ENCODE results near the gene LSM7.

The LSM7 gene

DNA sequence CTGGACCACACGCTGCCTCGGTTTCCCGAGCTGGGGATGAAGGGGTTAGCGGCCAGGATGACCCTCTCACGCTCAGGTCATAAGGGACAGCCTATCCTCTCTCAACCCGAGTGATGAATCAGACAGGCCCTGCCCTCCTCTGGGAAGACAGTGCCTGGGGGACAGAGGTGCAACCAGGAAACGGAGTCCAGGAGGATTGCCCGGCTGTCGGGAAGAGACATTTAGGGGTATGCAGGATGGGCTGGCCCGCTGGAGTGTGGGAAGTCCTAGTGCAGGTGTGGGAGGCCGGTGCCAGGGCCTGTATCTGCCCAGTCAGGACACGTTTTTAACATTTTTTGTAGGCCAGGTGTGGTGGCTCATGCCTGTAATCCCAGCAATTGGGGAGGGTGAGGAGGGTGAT is 8.3 kb downstream of the LSM7 start:
- no peak for DNase-seq

DNA sequence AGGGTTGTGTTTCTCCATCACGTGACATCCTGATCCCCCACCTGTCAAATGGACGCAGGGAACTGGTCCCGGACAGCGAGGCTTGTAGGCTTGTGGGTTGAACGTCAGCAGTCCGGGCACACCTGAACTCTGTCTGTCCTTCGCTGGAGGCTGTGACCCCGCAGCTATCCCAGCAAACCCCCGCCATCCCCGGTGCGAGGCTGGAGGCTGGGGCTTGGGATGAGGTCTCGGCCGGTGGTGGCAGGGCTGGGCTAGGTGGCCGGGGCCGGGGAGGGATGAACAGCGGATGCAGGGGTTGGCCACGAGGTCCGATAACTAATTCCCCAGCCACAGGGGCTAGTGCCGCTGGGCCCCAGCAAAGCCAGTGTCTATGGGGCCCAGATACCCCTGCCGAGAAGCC is 8.8 kb downstream of the LSM7 start:
- no peak for DNase-seq

DNA sequence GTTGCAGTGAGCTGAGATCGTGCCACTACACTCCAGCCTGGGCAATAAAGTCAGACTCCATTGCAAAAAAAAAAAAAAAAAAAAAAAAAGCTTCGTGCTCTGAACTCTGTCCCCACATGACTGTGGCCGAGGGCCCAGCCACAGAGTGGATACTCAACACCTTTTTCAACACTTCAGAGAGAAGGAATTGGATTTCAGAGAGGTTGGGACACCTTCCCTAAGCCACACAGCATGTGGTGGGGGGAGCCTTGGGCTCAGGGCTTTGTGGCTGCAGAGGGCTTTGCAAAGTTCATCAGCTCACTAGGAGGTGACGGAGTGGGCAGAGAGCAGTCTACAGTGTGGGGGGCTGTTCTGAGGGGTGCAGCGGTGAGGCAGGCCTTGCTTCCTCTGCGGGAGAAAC is 9.5 kb downstream of the LSM7 start:
- DNase-seq, result no peak

DNA sequence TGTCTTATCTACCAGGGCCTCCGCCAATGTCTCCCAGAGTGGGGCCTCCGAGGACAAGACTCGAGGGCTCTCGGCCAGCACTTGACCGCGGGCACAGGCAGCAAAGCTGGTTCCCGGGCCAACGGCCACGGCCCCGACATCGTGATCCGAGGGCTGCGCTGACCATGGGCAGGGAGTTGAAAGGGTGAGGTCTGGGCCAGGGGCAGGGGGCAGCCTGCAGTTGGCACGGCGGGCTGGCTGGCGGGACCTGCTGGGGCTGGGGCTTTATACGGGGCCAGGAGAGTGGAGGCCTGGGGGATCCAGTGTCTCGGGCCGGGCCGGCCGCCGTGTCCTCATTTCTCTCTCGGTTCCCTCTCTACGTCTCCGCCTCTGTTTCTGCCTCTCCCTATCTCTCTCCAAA is 10.6 kb downstream of the LSM7 start:
- DNase-seq, result no peak

DNA sequence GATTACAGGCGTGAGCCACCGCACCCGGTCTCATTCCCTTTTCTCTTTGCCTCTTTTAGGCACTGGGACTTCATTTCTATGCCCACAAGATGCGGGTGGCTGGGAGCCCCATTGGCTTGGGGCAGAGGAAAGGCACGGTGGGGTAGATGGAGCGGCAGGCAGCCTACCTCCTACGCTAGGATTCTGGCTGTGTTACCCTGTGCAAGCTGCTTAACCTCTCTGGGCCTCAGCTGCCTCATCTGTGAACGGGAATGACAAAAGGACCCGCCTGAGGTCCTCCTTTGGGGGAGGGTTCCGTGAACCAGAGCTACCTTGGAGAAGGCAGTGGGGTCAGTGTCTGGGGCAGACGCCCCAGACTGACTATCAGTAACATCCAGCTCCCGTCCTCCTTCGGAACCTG is 11.1 kb downstream of the LSM7 start:
- DNase-seq, result no peak

DNA sequence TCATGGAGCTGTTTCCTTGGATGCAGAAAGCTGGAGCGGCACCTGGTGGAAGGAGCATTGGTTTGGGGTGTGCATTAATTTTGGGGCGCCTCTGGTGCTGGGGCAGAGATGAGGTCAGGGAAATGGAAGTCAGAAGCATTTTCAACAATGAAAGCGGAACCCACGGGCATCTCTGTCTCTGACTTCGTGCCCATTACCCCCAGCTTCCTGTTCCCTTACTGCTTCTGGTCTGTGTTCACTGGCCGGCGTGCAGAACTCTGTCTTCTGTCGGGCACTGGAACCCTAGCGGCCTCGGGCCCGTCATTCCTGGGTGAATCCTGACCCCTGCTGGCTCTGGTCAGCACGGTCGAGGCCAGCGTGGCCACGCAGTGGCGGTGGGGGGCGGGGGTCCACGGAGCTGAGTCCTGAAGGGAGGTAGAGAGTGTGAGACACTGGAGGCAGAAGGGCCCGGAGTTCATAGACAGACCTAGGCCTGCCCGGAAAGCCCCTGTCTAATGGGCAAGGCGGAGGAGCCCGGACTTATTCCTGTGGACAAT is 12.5 kb downstream of the LSM7 start:
- DNase-seq, result peak; percentile 50

DNA sequence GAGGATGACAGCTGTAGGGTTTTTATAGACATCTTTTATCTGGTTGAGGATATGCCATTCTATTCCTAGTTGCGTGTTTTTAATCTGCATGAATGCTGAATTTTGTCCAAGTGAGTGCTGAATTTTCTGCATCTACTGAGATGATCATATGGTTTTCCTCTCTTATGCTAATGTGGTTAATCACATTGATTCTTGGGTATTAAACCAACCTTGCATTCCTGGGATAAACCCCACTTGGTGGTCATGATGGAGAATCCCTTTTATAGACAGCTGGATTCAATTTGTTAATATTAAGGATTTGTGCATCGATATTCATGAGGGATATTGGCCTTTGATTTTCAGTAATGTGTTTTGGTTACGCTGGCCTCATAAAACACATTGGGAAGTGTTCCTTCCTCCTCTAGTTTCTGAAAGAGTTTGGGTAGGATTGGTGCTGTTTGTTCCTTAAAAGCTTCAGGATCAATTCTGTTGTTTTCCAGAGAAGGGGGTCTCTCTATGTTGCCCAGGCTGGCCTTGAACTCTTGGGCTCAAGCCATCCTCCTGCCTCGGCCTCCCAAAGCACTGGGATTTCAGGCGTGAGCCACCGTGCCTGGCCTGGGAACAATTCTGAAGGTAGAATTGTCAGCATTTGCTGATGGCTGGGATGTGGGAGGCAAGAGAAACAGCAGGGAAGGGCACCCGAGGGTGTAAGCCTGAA is 13.1 kb downstream of the LSM7 start:
- DNase-seq, result no peak

DNA sequence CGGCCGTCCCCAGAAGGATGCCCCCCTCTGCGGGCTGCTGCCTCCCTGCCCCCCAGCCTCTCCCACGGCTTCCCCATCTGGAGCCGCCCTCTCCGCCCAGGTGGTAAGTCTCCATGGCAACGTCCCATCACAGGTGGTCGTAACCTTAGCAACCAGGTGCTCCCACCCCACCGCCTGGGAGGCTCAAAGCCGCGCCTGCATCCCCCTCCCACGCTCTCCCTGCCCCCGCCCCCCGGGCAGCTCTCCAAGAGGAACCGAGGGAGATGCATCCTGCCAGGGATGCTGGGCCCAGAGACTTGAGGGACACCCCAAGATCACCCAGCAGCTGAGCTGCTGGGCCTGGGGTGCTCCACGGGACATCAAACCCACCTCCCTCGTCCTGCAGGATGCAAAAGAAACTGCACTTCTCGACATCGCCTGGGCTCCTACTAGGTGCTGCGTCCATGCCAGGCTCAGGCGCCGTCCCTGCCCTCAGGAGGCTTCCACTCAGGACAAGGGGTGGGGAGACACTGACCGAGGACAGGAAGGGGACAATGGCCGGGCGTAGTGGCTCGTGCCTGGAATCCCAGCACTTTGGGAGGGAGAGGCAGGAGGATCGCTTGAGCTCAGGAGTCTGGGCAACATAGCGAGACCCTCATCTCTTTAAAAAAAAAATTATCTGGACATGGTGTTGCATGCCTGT is 15.4 kb downstream of the LSM7 start:
- DNase-seq, result no peak

DNA sequence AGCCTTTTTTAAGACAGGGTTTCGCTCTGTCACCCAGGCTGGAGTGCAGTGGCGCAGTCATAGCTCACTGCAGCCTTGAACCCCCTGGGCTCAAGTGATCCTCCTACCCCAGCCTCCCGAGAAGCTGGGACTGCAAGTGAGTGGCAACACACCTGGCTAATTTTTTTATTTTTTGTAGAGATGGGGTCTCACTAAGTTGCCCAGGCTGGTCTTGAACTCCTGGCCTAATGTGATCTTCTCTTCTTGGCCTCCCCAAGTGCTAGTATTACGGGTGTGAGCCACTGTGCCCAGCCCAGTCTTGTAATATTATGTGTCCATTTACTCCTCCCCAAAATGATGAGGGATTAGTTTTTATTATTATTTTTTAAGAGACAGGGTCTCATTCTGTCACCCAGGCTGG is 17.3 kb downstream of the LSM7 start:
- DNase-seq, result no peak

DNA sequence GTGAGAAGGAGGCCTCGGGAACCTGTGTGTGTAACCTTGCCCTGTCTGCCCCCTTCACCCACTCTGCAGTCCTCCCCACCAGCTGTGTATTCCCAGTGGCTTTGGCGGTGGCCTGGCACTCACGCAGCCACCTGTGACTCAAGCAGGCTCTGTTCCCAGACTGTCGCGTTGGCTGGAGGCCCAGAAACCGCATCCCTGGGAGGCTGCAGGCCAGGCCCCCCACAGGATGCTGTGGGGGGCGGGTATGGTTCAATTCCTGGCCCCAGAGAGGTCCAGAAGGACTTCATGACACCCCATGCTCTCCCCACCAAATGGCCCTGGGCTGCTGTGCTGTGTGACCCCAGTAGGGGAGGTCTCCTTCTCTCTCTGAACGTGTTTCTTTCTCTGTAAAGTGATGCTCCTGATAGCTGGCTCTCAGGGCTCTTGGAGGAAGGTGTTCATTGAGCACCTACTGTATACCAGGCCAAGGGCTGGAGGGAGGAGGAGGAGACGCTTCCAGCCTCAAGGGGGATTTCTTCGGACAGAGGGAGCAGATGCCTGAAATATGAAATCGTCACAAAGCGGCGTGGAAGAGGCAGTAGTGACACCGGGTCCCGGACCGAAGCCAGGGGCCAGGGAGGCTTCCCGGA is 18.5 kb downstream of the LSM7 start:
- peak; percentile 69 for DNase-seq

DNA sequence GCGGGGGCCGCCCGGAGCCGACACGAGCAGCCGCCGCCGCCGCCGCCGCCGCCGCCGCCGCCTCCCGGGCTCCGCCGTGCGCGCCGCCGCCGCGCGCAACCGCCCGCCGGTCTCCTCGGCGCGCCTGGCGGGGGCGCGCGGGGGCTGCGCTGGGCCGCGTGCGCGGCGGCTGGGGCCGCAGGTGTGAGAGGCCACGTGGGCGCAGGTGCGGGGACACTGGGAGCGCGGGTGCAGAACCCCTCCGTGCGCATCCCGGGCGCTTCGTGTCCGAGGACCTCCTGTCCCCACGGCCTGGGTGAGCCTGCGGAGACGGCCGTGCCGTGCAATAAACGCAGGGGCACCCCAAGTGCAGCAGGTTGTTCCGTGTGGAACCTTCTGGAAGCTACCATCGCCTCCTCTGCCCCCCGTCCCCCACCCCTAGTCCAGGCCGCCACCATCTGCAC is 20.3 kb downstream of the LSM7 start, which contains the start of gene LINGO3:
Gene LINGO3 (minus strand): TSS at position 41 of the 443 bp plus-strand sequence. CDS start 16,378 bp downstream, outside the sequence.
- DNase-seq, result no peak

DNA sequence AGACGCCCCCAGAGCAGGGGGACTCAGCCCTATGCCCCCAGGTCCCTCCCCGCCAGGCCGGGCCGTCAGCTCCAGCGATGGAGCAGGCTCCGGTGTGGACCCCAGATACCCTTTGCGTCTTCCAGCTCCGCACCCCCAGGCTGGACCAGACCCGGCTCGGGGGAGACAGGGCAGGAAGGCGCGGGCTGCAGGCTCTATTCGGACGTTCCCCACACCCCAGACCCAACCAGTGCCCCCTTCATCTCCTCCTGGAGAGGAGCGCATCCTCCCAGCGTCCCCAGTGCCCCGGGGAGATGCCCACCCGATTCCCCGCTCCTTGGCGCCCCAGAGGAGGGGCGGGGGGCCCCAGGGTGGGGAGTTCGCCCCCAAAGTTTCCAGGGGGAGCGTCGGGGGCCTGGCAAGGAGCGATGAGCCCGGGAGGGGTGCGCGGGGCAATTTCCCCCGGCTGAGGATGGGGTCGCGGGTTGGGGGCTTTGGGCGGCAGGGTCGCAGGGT is 20.8 kb downstream of the LSM7 start:
- no peak for DNase-seq

DNA sequence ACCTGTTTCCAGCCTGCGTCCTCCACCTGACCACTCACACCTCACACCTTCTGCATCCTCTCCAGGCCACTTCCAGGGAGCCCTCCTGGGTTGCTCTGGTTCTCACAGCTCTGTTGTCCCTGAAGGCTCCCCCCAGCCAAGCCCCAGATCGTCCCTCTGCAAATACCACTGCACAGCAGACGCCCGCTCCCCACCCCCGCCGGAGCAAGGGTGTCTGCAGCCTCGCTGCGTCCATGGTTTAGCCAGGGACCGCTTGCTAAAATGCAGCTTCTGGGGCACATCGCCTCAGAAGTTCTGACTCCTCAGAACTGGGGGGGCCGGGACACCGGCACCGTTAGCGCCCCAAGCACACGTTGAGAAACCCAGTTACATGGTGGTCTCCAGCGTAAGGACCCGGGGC is 21.4 kb downstream of the LSM7 start:
- DNase-seq, result no peak

DNA sequence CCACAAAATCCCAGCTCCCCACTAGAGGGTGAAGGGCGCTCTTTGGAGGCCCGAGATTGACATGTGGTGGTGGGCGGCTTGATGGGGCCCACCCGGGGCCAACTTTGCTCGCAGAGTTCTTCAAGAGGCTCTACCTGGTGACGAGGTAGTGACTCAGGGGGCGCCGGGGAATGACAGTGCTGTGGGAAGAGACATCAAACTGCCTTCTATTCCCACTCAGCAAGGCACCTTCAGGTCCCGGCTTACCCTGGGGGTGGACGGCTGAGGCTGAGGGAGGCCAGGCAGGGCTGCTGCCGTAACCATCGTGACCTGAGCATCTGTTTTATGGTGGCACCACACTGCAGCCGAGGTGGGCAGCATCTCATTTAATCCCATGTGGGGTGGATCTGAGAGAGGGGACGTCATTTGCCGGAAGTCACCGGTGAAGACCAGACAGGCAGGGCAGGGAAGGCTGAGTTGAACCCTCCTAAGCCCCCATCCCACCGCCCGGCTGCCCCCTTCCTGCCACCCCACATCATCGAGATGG is 22.0 kb downstream of the LSM7 start:
- no peak for DNase-seq

DNA sequence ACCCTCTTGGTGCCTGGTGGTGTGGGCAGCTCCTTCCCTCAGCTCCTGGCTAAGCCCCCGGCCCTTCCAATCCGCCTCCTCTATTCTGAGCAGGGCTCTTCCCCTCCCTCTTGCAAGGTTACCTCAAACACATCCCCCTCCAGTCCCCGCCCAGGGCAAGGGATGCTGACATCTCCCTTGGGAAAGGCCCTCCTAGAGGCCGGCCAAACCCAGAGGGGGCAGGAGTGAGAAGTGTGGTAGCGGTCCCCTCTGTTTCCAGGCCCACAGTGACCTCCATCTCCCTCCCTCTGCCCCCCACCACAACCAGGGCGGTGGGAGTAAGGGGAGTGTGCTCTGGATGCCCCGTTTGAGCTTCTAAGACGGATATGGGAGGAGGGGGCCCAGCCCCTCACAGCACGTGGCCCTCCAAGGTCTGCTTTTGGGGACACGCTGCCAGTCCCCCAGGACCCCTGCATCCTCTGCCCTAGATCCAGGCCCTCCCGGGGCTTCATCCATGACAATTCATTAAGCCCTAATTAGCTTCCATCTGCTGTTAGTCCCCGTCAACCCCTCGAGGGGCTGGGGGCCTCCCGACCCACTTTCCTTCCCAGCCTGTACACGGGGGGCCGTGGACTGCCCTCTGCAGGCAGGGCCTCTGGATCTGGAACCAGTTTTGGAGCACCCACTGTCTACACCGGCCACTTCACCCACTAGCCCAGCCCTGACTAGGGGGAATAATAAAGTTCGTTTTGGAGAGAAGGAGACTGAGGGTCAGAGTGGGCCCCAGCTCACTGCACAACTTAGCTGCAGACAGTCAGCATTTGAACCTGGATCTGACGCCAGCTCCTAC is 22.7 kb downstream of the LSM7 start:
- DNase-seq, result no peak

DNA sequence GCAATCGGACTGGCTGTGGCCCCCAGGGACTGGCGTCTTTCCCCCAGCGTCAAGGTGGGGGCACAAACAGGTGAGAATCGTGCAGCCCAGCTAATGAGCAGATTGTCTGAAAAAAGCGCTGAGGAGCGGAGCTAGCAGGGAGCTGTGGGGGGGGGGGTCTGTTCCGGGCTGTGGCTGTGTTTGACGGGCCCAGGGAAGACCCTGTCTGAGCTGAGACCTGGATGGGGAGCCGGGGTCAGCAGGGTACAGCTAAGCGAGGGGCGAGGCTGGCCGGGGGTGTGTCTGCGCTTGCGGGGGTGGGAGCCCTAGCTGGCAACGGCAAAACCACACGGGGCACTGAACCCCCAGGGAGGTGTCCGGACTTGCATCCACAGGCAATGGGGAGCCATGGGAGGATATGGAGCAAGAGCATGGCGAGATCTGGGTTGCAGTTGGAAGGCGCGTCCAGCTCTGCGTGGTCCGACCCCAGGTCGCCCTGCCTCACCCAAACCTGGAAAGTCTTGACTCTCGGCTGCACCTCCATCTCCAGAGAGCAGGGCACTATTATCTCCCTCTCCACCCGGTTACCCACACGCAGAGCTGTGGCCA is 25.1 kb downstream of the LSM7 start:
- no peak for DNase-seq

DNA sequence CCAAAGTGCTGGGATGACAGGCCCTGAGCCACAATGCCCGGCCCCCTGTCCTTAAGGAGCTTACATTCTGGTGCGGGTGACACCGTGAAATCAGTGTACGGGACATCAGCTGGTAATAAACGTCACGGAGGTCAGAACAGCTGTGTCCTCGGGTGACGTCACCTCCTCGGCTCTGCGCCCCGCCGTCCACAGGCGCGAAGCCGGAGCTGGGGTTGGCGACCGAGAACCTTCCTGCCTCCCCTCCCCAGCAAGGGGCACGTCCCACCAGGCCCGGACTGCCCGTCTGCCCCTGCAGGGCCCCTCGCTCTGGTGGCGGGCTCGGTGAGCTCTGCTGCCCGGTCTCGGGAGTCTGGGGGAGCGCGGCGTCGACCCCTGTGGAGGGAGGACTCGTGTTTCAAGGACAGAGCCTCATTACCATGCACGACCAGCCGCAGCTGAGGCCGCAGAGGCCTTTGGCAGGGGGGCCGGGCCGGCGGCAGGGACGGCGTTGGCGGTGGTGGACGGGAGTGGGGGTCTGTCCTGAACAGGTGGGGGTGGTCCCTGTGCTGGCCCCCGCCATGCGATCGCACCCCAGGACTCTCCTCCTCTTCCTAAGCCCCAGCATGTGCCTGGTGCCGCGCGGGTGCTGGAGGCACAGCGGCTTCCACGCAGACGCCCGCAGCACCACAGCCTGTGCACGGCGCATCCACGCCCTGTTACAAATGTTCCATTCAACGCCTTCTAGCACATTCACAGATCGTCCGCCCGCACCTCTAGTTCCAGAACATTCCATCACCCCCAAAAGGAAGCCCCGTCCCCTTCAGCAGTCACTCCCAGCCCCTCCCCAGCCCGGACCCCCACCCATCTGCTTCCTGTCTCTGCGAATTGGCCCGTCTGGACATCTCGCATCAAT is 25.8 kb downstream of the LSM7 start:
- peak; percentile 34 for DNase-seq

DNA sequence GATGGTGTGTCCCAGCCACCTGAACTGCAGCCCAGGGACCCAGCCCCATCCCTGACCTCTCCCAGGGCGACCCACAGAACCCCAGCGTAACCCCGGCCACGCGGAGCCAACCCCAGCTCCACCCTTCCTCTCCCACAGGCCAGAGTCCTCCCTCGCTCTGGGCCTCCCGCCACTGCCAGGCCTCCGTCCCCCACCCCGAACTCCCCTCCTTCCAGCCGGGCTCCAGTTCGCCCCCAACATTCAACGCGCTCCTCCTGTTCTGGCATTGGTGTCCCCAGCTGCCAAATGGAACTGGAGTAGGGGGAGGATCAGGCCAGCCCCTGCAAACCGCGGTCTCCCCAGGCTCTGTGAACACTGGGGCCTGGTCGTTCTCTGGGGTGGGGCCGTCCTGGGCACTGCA is 27.9 kb downstream of the LSM7 start:
- DNase-seq, result no peak

DNA sequence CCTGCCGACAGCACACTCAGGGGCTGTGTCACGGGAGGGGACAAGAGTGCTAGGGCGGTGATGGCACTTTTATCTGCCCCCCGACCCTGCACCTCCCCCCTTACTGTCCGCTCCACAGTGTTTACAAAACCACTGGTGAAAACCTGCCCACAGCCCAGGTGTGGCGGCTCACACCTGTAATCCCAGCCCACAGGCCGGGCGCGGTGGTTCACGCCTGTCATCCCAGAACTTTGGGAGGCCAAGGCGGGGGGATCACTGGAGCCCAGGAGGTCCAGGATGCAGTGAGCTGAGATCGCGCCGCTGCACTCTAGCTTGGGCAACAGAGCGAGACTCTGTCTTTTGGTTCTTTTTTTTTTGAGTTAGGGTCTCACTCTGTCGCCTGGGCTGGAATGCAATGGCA is 32.2 kb downstream of the LSM7 start:
- no peak for DNase-seq

DNA sequence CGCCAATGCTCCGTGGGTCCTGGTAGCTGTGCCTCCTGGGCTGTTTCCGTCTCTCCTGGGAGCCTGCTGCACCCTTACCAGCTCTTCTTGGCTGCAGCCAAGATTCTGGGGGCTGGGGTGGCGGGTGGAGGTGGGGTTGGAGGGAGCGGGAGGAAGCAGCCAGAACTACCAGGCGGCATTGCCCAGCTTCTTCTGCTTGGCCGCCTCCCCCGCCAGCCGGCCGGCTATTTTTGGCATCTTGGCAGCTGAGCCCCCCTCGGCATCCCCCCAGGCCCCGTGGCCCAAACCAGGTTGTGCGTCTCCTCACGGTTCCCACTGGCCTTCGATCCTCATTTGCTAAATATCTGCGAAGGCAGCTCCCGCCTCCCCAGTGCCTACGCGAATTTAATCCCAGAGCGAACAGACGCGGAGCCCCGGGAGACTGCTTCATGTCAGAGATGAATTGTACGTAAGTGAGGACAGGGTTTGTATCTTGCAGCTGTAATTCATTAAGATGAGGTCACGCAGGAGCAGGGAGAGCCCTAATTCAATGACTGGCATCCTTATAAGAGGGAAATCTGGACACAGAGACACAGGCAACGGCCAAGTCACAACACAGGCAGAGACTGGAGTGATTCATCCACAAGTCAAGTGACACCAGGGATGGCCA is 33.6 kb downstream of the LSM7 start:
- peak; percentile 79 for DNase-seq
